Mammary microvascular endothelial cell (primary cell): ENCODE data around the gene BFAR. TPM values are rescaled to one million over a fixed set of nuclear protein-coding genes. Genes with fewer than 3 reads are reported as not detected.

Experiments
- total RNA-seq: library from RNA; depleted of rRNA; stranded (reverse); fragments of >200 nt; gene quantifications from 2 replicates; pipeline ENCODE4 v1.2.3, GENCODE V29; 2015

The BFAR gene
- total RNA-seq: 76.4 and 77.0 TPM in 2 replicates

GRCh38 chr16:14632693-14633569 is at the start of gene BFAR:
Gene BFAR (plus strand): TSS chr16:14632951. CDS start chr16:14644347, 11,396 bp downstream.

GRCh38 chr16:14629919-14630619 is 2.7 kb upstream of the BFAR start, which contains the start of gene PARN:
Gene PARN (minus strand): TSS chr16:14630260. CDS start chr16:14630125, 135 bp downstream.

GRCh38 chr16:14694129-14694528 is 61.4 kb downstream of the BFAR start, which contains the start of gene PLA2G10:
Gene PLA2G10 (minus strand): TSS chr16:14694308. CDS start chr16:14694229, 79 bp downstream.

GRCh38 chr16:14703156-14704011 is 70.6 kb downstream of the BFAR start, which contains the start of gene NPIPA3:
Gene NPIPA3 (plus strand): TSS chr16:14703411. CDS start chr16:14708944, 5,533 bp downstream.

Other genes starting within 250 kb of the BFAR start
- gene PARN, start 2.7 kb upstream of the BFAR start, total RNA-seq: 20.4 and 26.2 TPM in 2 replicates
- not detected in 2 replicates for gene PLA2G10, start 61.4 kb downstream of the BFAR start, total RNA-seq
- 0.33 TPM in 1 of 2 replicates, not detected in the other for gene NPIPA3, start 70.5 kb downstream of the BFAR start, total RNA-seq
- 0.33 TPM in 1 of 2 replicates, not detected in the other for gene NPIPA2, start 109.6 kb downstream of the BFAR start, total RNA-seq
- gene NOMO1, start 200.8 kb downstream of the BFAR start, total RNA-seq: 68.8 and 80.9 TPM in 2 replicates